Measurements from ENCODE around the gene TBC1D10A.

Gene TBC1D10A

GRCh38 chr22:30326255-30326705 is 461 bp downstream of the TBC1D10A start:
- CTCF ChIA-PET, result interaction anchor here (0.9 to 6.6 kb wide), 3 partner anchors 11 to 63 kb away, joined by 4 to 60 read pairs (median 18); partner anchors contain the start of gene CASTOR1
- POLR2A ChIA-PET, result interaction anchor here (0.6 to 2.6 kb wide), 20 partner anchors 10 to 1058 kb away, joined by 3 to 40 read pairs (median 6); partner anchors contain the start of genes CASTOR1, CCDC157 and SF3A1
- Histone ChIP-seq H3K4me1 (ENCODE audit: control insufficient read depth, insufficient read depth, low read length) (peaks cover 11% of the 10 kb centered on the region), H3K4me3 (ENCODE audit: low read depth, low read length) (peak overlapping the region; percentile 85), H3K9me3 (ENCODE audit: control insufficient read depth, insufficient read depth, low read depth, low read length) (no peaks in the 10 kb centered on the region), H3K27ac (ENCODE audit: extremely low read depth, low read depth, low read length) (peak overlapping the region; percentile 72; the same call in 1 of the 2 replicates), H3K36me3 (ENCODE audit: control insufficient read depth in 2 of 2, insufficient read depth in 1 of 2, low read length in 2 of 2) (peaks cover 5 to 29% of the 10 kb centered on the region in 2 experiments; a peak in 2 of 3 replicates)
- TF ChIP-seq ZNF654 (tag by site-specific recombination; IDR thresholded peaks at IDR 0.05; ENCODE audit: low read depth), result no peak
- no peak for TF ChIP-seq ZNF366 (tag by site-specific recombination; conservative IDR thresholded peaks at IDR 0.05)
- TF ChIP-seq ZNF660 (tag by site-specific recombination; IDR thresholded peaks at IDR 0.05), result no peak
- no peak; the same call in 1 of the 2 replicates for TF ChIP-seq ZNF335 (tag by site-specific recombination; conservative IDR thresholded peaks at IDR 0.05)
- no peak for TF ChIP-seq ZNF2 (tag by site-specific recombination; IDR thresholded peaks at IDR 0.05)
- TF ChIP-seq ZBTB6 (tag by site-specific recombination; IDR thresholded peaks at IDR 0.05), result no peak
- no peak for TF ChIP-seq BCL11B (tag by site-specific recombination; IDR thresholded peaks at IDR 0.05; ENCODE audit: low read depth)
- no peak; the same call in 1 of the 2 replicates for TF ChIP-seq KLF17 (tag by site-specific recombination; IDR thresholded peaks at IDR 0.05)
- no peak for TF ChIP-seq ZNF558 (tag by site-specific recombination; IDR thresholded peaks at IDR 0.05)
- no peak for TF ChIP-seq TSHZ1 (tag by site-specific recombination; IDR thresholded peaks at IDR 0.05; ENCODE audit: borderline replicate concordance)
- TF ChIP-seq ZNF529 (tag by site-specific recombination; IDR thresholded peaks at IDR 0.05; ENCODE audit: insufficient replicate concordance), result no peak
- TF ChIP-seq KLF8 (tag by site-specific recombination; IDR thresholded peaks at IDR 0.05), result no peak
- peak; percentile 64 for TF ChIP-seq ZFHX2 (tag by site-specific recombination; conservative IDR thresholded peaks at IDR 0.05)
- TF ChIP-seq ZNF600 (tag by site-specific recombination; IDR thresholded peaks at IDR 0.05), result no peak
- peak; percentile 82 for TF ChIP-seq ZNF692 (tag by site-specific recombination; IDR thresholded peaks at IDR 0.05)
- no peak for TF ChIP-seq ZNF433 (tag by site-specific recombination; IDR thresholded peaks at IDR 0.05; ENCODE audit: low read depth)
- TF ChIP-seq ZNF19 (tag by site-specific recombination; IDR thresholded peaks at IDR 0.05; ENCODE audit: low read depth), result no peak
- TF ChIP-seq ZBTB26 (tag by site-specific recombination; optimal IDR thresholded peaks at IDR 0.05), result no peak
- no peak for TF ChIP-seq OSR2 (tag by site-specific recombination; IDR thresholded peaks at IDR 0.05)
- no peak for TF ChIP-seq HIC1 (tag by site-specific recombination; IDR thresholded peaks at IDR 0.05)
- TF ChIP-seq ZNF830 (tag by site-specific recombination; IDR thresholded peaks at IDR 0.05; ENCODE audit: low read depth), result no peak
- TF ChIP-seq PRDM10 (tag by site-specific recombination; IDR thresholded peaks at IDR 0.05), result peak; percentile 98
- TF ChIP-seq SP2 (tag by site-specific recombination; IDR thresholded peaks at IDR 0.05), result peak; percentile 59
